ENCODE measurements around the gene PRRT4. TPM values are rescaled to one million over a fixed set of nuclear protein-coding genes. Genes with fewer than 3 reads are reported as not detected.

PRRT4 gene
- total RNA-seq, 1 donor from 2014 or later: under 0.01 TPM

DNA sequence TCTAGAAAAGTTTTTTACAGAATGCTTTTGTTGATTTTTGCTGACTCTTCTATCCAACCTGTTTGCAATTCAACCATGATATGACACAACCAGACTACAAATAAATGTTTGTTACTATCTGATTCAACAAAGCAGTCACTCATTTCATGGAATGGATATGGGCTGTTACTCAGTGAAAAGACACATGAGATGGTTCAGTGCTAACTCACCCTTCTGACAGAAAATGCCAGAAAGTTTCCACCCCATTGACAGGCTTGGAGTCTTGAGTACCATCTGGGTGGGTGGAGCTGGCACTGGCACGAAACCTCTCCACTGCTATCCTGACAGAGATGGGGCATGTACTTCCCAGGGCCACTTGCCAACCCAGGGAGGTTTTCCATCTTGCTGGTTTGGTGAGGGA is 57.3 kb downstream of the PRRT4 start:
- Histone ChIP-seq H3K36me3 (ENCODE audit: control insufficient read depth, insufficient read depth, low read length) (peaks cover 12% of the 10 kb centered on the region), H3K27me3 (ENCODE audit: control insufficient read depth, insufficient read depth, low read length) (no peaks in the 10 kb centered on the region), H3K4me3 (ENCODE audit: low read depth, low read length) (no peak overlapping the region)
- FAIRE-seq (no peak), DNase-seq (ENCODE audit: low read depth) (peak; percentile 36)
- TF ChIP-seq, protein P1, sequence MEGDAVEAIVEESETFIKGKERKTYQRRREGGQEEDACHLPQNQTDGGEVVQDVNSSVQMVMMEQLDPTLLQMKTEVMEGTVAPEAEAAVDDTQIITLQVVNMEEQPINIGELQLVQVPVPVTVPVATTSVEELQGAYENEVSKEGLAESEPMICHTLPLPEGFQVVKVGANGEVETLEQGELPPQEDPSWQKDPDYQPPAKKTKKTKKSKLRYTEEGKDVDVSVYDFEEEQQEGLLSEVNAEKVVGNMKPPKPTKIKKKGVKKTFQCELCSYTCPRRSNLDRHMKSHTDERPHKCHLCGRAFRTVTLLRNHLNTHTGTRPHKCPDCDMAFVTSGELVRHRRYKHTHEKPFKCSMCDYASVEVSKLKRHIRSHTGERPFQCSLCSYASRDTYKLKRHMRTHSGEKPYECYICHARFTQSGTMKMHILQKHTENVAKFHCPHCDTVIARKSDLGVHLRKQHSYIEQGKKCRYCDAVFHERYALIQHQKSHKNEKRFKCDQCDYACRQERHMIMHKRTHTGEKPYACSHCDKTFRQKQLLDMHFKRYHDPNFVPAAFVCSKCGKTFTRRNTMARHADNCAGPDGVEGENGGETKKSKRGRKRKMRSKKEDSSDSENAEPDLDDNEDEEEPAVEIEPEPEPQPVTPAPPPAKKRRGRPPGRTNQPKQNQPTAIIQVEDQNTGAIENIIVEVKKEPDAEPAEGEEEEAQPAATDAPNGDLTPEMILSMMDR (IDR thresholded peaks at IDR 0.05; ENCODE audit: insufficient read depth, low read length, severe bottlenecking): no peak

DNA sequence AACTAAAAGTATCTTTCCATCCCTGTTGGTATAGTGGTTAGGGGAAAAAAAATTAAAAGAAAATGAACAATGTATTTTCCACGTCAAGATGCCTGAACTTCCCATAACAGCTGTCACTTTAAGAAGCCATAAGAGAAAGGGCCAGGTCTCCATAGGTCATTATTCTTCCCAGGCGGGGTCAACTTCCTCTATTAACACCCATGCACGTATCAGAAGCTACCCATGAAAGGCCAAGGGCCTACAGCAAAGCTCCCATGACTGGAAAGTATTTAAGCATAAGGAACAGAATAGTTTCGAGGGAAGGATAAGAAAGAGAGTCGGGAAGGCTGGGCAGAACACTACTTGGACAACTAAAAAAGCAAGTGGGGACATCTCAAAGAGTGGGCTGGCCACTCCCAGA is 57.8 kb downstream of the PRRT4 start:
- FAIRE-seq (no peak), DNase-seq (ENCODE audit: low read depth) (no peak)
- Histone ChIP-seq H3K27me3 (ENCODE audit: control insufficient read depth, insufficient read depth, low read length) (no peaks in the 10 kb centered on the region), H3K4me3 (ENCODE audit: low read depth, low read length) (no peak overlapping the region), H3K36me3 (ENCODE audit: control insufficient read depth, insufficient read depth, low read length) (peaks cover 11% of the 10 kb centered on the region)
- TF ChIP-seq, protein P1 (IDR thresholded peaks at IDR 0.05; ENCODE audit: insufficient read depth, low read length, severe bottlenecking): no peak

DNA sequence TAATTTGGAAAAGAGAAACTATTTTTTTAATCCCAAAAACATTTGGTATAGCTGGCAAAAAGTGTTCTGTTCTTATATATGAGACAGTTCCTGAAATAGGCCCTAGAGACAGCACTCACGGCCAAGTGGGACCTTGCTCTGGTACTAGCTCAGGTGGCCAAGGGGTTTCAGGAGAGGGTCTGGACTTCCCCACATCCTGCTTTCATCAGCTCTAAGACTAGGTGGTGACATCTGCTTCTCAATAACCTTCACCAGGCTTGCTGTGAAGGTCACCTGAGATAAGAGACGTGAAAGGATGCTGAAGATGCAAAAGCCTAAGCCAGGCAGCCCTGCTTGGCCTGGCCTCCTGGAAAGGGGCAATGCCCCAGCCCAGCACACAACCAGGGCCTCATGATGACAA is 58.4 kb downstream of the PRRT4 start:
- FAIRE-seq: no peak
- TF ChIP-seq, protein P1 (IDR thresholded peaks at IDR 0.05; ENCODE audit: insufficient read depth, low read length, severe bottlenecking): no peak
- Histone ChIP-seq H3K4me3 (ENCODE audit: low read depth, low read length) (no peak overlapping the region), H3K27me3 (ENCODE audit: control insufficient read depth, insufficient read depth, low read length) (no peaks in the 10 kb centered on the region), H3K36me3 (ENCODE audit: control insufficient read depth, insufficient read depth, low read length) (peaks cover 7% of the 10 kb centered on the region)
- DNase-seq (ENCODE audit: low read depth): no peak

DNA sequence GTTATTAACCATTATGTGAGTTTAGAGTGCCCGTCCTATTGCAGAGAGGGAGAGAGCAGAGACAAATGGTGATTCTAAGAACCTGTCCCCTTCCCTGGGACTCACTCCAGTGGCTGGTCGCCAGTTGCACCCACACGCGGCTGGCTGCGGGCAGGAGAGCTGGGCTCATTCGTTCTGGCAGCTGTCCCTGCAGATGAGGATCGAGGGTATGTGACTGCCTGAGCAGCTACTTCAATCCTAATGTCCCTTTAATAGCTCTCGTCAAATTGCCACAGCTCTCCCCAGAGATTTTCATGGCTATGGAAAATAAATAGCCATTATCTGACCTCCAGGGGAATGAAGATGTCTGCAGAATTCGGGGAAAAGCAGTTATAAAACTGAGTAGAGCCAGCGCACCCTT is 59.4 kb downstream of the PRRT4 start:
- H3K36me3 ChIP-seq (ENCODE audit: control insufficient read depth, insufficient read depth, low read length): peaks cover 4% of the 10 kb centered on the region
- FAIRE-seq: no peak

More for the DNA sequence above, 59.4 kb downstream of the PRRT4 start:
- no peaks in the 10 kb centered on the region for H3K27me3 ChIP-seq (ENCODE audit: control insufficient read depth, insufficient read depth, low read length)
- TF ChIP-seq, protein P1 (IDR thresholded peaks at IDR 0.05; ENCODE audit: insufficient read depth, low read length, severe bottlenecking): no peak
- no peak for DNase-seq (ENCODE audit: low read depth)
- H3K4me3 ChIP-seq (ENCODE audit: low read depth, low read length): no peak overlapping the region

Other genes starting within 250 kb of the PRRT4 start
- gene LEP, start 120.4 kb downstream of the PRRT4 start, total RNA-seq: under 0.01 TPM in 2 replicates
- 17.1 and 18.1 TPM in 2 replicates for gene RBM28, start 17.8 kb downstream of the PRRT4 start, total RNA-seq
- gene IMPDH1, start 48.3 kb upstream of the PRRT4 start, total RNA-seq: 47.9 and 53.4 TPM in 2 replicates
- gene HILPDA, start 94.2 kb upstream of the PRRT4 start, total RNA-seq: 41.1 and 70.4 TPM in 2 replicates
- gene METTL2B, start 115.1 kb upstream of the PRRT4 start, total RNA-seq: 34.2 and 38.3 TPM in 2 replicates

Data from bronchial epithelial cell (primary cell).